WERI-Rb-1 (cell line): Measurements from ENCODE around the gene TLX1.

ENCODE experiments used
- DNase-seq: peaks from one replicate; pipeline ENCODE4 v3.0.0-alpha.2; 2020
- H3K27ac ChIP-seq: fragments of 250-450 bp; sonication (Bioruptor Pico); 2 replicates; pipeline ENCODE4 v1.5.1; 2020; ENCODE audit warnings: mild to moderate bottlenecking, moderate library complexity
- H3K27me3 ChIP-seq: fragments of 250-450 bp; sonication (Bioruptor Pico); 2 replicates; pipeline ENCODE4 v1.5.1; 2021; ENCODE audit warnings: mild to moderate bottlenecking, low read depth, moderate library complexity; ENCODE audit not compliant: insufficient read depth, severe bottlenecking
- H3K36me3 ChIP-seq: fragments of 250-450 bp; sonication (Bioruptor Pico); 2 replicates; pipeline ENCODE4 v1.5.1; 2020; ENCODE audit warnings: mild to moderate bottlenecking, moderate library complexity
- H3K4me3 ChIP-seq: 2 replicates; pipeline ENCODE4 v1.5.1; 2011; ENCODE audit warnings: low read depth, mild to moderate bottlenecking, control low read depth, low read length
- H3K9me3 ChIP-seq: fragments of 250-450 bp; sonication (Bioruptor Pico); 2 replicates; pipeline ENCODE4 v1.5.1; 2021; ENCODE audit warnings: mild to moderate bottlenecking, moderate library complexity; ENCODE audit not compliant: severe bottlenecking
- TF ChIP-seq, protein P1 (sequence below): IDR thresholded peaks from 2 replicates; pipeline ENCODE4 v1.5.1; 2011; ENCODE audit warnings: low read depth, mild to moderate bottlenecking, control low read depth, inconsistent platforms, low read length

Gene TLX1

DNA sequence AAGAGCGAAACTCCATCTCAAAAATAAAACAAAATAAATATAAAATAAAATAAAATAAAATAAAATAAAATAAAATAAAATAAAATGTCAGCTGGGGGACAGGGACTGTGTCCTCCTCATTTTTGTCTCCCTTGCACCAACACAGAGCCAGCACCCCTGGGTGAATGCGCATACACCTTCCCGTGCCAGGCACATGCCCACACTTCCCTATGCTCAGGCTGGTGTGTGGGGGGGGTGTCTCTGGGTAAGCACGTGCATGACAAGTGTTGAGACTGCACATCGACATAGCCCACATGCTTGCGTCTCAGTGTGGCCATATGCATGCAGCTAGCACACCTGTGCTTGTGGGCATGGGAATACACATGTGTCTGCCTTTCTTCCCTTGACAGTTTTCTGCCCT is 24.7 kb upstream of the TLX1 start:
- Histone ChIP-seq H3K36me3 (no peaks in the 10 kb centered on the region), H3K27ac (no peak overlapping the region), H3K4me3 (no peak overlapping the region), H3K9me3 (no peaks in the 10 kb centered on the region), H3K27me3 (no peaks in the 10 kb centered on the region)
- no peak for DNase-seq
- TF ChIP-seq, protein P1, sequence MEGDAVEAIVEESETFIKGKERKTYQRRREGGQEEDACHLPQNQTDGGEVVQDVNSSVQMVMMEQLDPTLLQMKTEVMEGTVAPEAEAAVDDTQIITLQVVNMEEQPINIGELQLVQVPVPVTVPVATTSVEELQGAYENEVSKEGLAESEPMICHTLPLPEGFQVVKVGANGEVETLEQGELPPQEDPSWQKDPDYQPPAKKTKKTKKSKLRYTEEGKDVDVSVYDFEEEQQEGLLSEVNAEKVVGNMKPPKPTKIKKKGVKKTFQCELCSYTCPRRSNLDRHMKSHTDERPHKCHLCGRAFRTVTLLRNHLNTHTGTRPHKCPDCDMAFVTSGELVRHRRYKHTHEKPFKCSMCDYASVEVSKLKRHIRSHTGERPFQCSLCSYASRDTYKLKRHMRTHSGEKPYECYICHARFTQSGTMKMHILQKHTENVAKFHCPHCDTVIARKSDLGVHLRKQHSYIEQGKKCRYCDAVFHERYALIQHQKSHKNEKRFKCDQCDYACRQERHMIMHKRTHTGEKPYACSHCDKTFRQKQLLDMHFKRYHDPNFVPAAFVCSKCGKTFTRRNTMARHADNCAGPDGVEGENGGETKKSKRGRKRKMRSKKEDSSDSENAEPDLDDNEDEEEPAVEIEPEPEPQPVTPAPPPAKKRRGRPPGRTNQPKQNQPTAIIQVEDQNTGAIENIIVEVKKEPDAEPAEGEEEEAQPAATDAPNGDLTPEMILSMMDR, result no peak

DNA sequence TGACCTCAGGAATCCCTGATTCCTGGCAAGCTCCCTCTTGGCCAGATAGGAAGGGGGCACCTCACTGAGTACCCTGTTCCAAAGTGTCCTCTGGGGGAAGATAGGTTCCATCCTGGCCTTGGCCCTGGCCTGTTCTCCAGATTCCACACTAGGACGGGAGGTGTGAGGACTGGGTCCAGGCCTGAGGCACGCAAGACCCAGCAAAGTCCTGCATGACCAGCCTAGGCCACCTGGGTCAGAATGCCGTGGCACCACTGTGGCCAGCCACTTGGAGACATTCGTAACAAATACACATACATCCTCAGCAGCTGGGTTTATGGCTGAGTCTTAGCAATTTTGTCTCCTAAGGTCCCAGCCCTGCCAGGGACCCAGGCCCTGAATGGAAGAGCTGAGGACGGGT is 23.3 kb upstream of the TLX1 start:
- Histone ChIP-seq H3K27me3 (no peaks in the 10 kb centered on the region), H3K27ac (no peak overlapping the region), H3K36me3 (no peaks in the 10 kb centered on the region), H3K4me3 (no peak overlapping the region), H3K9me3 (no peaks in the 10 kb centered on the region)
- no peak for DNase-seq
- TF ChIP-seq, protein P1, result no peak

DNA sequence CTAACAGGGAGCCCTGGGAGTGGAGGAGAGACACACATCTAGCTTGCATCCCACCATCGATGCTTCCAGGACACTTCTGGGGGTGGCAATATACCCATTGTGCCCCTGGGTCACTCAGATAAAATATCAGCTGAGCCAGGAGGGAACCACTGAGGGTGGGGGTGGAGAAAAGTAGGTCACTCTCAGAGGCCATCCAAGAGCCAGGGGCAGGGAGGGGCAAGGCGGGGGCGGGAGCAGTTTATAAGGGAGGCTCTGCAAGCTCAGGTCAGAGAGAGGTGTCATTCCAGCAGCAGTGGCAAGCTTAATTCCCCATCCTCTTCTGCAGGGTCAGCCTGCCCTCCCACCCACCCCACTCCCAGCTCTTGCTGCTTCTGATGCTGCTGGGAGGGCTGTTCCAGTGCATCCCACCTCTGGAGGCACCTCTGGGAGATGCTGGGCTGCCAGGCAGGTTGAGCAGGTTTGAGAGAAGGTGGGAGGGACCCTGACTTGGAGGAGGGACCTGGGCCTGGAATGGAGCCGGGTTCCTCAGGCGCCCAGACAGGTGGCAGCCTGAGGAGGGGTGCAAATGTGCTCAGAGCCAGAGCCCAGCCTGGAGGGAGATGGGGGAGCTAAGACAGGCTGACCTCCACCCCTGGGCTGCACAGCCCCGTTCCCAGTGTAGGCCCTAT is 20.1 kb upstream of the TLX1 start:
- no peak for DNase-seq
- H3K4me3 ChIP-seq, result no peak overlapping the region
- TF ChIP-seq, protein P1, result no peak

DNA sequence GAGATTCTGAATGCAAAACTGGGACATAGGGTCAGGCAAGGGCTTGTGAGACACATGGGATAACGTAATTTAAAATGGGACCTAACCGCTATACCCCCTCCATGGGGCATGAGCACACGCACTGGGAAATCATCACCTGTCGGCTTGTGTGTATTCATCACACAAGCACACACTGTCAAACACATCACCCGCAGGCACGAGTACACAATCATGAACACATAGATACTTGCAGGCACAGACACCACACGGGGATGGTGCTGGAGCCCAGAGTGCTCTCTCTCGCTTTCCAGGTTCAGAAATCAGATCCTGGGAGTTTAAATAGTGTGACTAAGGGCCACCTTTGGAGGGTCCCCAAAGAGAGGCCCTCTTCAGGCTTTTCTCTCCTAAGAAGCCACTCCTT is 19.6 kb upstream of the TLX1 start:
- no peaks in the 10 kb centered on the region for H3K9me3 ChIP-seq
- no peak overlapping the region for H3K27ac ChIP-seq
- H3K36me3 ChIP-seq, result no peaks in the 10 kb centered on the region
- TF ChIP-seq, protein P1, result no peak
- no peak for DNase-seq
- H3K4me3 ChIP-seq, result no peak overlapping the region
- no peaks in the 10 kb centered on the region for H3K27me3 ChIP-seq

More for the DNA sequence above, 20.1 kb upstream of the TLX1 start:
- Histone ChIP-seq H3K27me3 (no peaks in the 10 kb centered on the region), H3K9me3 (no peaks in the 10 kb centered on the region), H3K27ac (no peak overlapping the region), H3K36me3 (no peaks in the 10 kb centered on the region)

DNA sequence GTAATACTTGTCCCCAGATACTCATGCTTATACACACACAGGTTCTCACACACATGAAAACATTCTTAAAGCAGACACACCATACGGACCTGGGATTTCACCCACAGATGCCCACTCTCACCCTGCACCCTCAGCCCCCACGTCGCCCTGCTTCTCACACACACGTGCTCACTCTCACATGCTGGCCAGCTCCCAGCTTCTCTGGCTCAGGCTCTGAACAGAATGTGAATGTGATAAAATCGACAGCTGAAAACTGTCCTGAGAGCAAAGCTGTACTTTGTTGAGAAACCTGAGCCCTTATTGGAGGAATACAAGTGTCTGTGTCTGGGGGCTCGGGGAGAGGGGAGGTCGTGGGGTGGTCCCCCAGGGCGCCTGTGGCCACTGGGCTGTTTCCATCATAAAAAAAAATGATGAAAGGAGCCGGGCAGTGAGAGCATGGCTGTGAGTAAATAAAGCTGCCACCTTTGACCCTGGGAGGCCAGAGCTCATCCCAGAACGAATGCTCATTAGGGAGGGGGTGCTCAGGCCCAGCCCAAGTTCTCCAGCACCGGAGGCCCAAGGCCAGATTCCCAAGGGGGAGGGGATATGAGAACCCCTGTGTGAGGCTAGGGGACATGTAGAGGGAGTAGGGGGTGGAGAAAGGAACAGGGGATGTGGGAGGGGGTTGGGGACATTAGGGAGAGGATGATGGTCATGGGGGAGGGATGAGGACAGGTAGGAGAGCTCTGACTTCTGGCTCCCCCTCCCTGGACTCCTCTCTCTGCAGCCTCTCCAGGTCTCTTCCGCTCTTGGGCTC is 18.1 kb upstream of the TLX1 start:
- H3K4me3 ChIP-seq, result no peak overlapping the region
- H3K27ac ChIP-seq, result no peak overlapping the region
- no peaks in the 10 kb centered on the region for H3K27me3 ChIP-seq
- no peaks in the 10 kb centered on the region for H3K36me3 ChIP-seq
- no peaks in the 10 kb centered on the region for H3K9me3 ChIP-seq
- TF ChIP-seq, protein P1, result no peak
- no peak for DNase-seq
